NCI-H2107 treated with DMSO at 0.1 percent for 48 hours (cell line): ENCODE results near the gene DLG5.

Experiments used
- DNase-seq: peaks from one replicate; lab custom pipeline; 2025; ENCODE audit not compliant: unreplicated experiment; lab: John Stamatoyannopoulos, UW

DLG5 gene

GRCh38 chr10:77868523-77868922 is 58.0 kb downstream of the DLG5 start:
- DNase-seq = no peak

- no peak for DNase-seq
These were observed 59.3 kb downstream of the DLG5 start for GRCh38 chr10:77867124-77867719.

GRCh38 chr10:77866598-77866997 is 60.0 kb downstream of the DLG5 start:
- DNase-seq = no peak

GRCh38 chr10:77865580-77866324 is 60.8 kb downstream of the DLG5 start:
- DNase-seq = peak; percentile 17

- no peak for DNase-seq
These were observed 62.3 kb downstream of the DLG5 start for GRCh38 chr10:77864151-77864851.

GRCh38 chr10:77863446-77863845 is 63.1 kb downstream of the DLG5 start:
- DNase-seq = no peak

- DNase-seq = no peak
These were observed 64.0 kb downstream of the DLG5 start for GRCh38 chr10:77862595-77862994.

GRCh38 chr10:77861366-77861765 is 65.2 kb downstream of the DLG5 start:
- DNase-seq = no peak

- no peak for DNase-seq
These were observed 66.7 kb downstream of the DLG5 start for GRCh38 chr10:77859865-77860282.

- DNase-seq = no peak
These were observed 67.2 kb downstream of the DLG5 start for GRCh38 chr10:77859200-77859864.

GRCh38 chr10:77857272-77857671 is 69.3 kb downstream of the DLG5 start:
- no peak for DNase-seq

- no peak for DNase-seq
These were observed 70.0 kb downstream of the DLG5 start for GRCh38 chr10:77856566-77856965.

- DNase-seq = no peak
These were observed 71.0 kb downstream of the DLG5 start for GRCh38 chr10:77855404-77856155.

GRCh38 chr10:77854115-77854514 is 72.4 kb downstream of the DLG5 start:
- DNase-seq = no peak

- DNase-seq = no peak
These were observed 73.3 kb downstream of the DLG5 start for GRCh38 chr10:77853256-77853655.

- no peak for DNase-seq
These were observed 75.8 kb downstream of the DLG5 start for GRCh38 chr10:77850620-77851231.

- no peak for DNase-seq
These were observed 77.4 kb downstream of the DLG5 start for GRCh38 chr10:77849039-77849664.

GRCh38 chr10:77846718-77847311 is 79.7 kb downstream of the DLG5 start:
- DNase-seq = peak; percentile 8

GRCh38 chr10:77845451-77845850 is 81.1 kb downstream of the DLG5 start:
- DNase-seq = no peak
